Measurements from ENCODE around the gene B4GALNT3.

GRCh38 chr12:579420-580110, 119.8 kb downstream of the B4GALNT3 start:
- TF ChIP-seq CTCF (IDR thresholded peaks at IDR 0.05; ENCODE audit: poor library complexity): no peak
- TF ChIP-seq EZH2 (IDR thresholded peaks at IDR 0.05; ENCODE audit: borderline replicate concordance): no peak
- no peak for TF ChIP-seq EZH2phosphoT487 (IDR thresholded peaks at IDR 0.05; ENCODE audit: low read depth, severe bottlenecking, unreplicated experiment)

Measured in hepatocyte (in vitro differentiated cells).